HEK293T (cell line): ENCODE measurements around the gene ITGB7.
A peak's percentile ranks its signal among the peaks of the same experiment; 100 is the strongest.

Experiments used
- CTCF ChIA-PET: fragments of 350-600 bp; formaldehyde crosslinking; extraction: SDS; loops from one replicate; lab custom pipeline; 2021; ENCODE audit warnings: antibody characterized with exemption, inconsistent platforms; lab: Yijun Ruan, JAX
- POLR2A ChIA-PET: fragments of 350-600 bp; formaldehyde crosslinking; extraction: SDS; loops from one replicate; lab custom pipeline; 2020; ENCODE audit warnings: antibody characterized with exemption, inconsistent platforms; lab: Yijun Ruan, JAX
- DNase-seq: peaks from one replicate; pipeline ENCODE4 v3.0.0; 2012; ENCODE audit warnings: mixed read lengths; ENCODE audit errors: extremely low spot score
- ARNT ChIP-seq: fragments of 450-650 bp; IDR thresholded peaks from 2 replicates; pipeline ENCODE4 v1.6.1; 2017; ENCODE audit warnings: mild to moderate bottlenecking
- BHLHE40 ChIP-seq: fragments of 450-650 bp; IDR thresholded peaks from 2 replicates; pipeline ENCODE4 v1.6.1; 2016; ENCODE audit warnings: mild to moderate bottlenecking, moderate library complexity, borderline replicate concordance
- CTBP1 ChIP-seq: fragments of 450-650 bp; IDR thresholded peaks from 2 replicates; pipeline ENCODE4 v1.6.1; 2016; ENCODE audit warnings: borderline replicate concordance
- ELF4 ChIP-seq: fragments of 450-650 bp; IDR thresholded peaks from 2 replicates; pipeline ENCODE4 v1.6.1; 2017; ENCODE audit warnings: antibody characterized with exemption
- FOXA1 ChIP-seq: fragments of 450-650 bp; IDR thresholded peaks from 2 replicates; pipeline ENCODE4 v1.6.1; 2016; ENCODE audit warnings: mild to moderate bottlenecking
- FOXK2 ChIP-seq: fragments of 450-650 bp; IDR thresholded peaks from 2 replicates; pipeline ENCODE4 v1.6.1; 2016; ENCODE audit warnings: mild to moderate bottlenecking
- FOXM1 ChIP-seq: fragments of 450-650 bp; IDR thresholded peaks from 2 replicates; pipeline ENCODE4 v1.6.1; 2017; ENCODE audit warnings: mild to moderate bottlenecking, borderline replicate concordance
- HDGF ChIP-seq: fragments of 450-650 bp; IDR thresholded peaks from 2 replicates; pipeline ENCODE4 v1.6.1; 2017; ENCODE audit warnings: antibody characterized with exemption, borderline replicate concordance
- L3MBTL2 ChIP-seq: fragments of 450-650 bp; conservative IDR thresholded peaks from 2 replicates; pipeline ENCODE4 v1.6.1; 2016; ENCODE audit warnings: mild to moderate bottlenecking
- LEF1 ChIP-seq: fragments of 450-650 bp; IDR thresholded peaks from 2 replicates; pipeline ENCODE4 v1.6.1; 2017; ENCODE audit warnings: mild to moderate bottlenecking, borderline replicate concordance
- NFRKB ChIP-seq: fragments of 450-650 bp; IDR thresholded peaks from 2 replicates; pipeline ENCODE4 v1.6.1; 2016; ENCODE audit warnings: mild to moderate bottlenecking, moderate library complexity
- SP1 ChIP-seq: fragments of 450-650 bp; IDR thresholded peaks from 2 replicates; pipeline ENCODE4 v1.6.1; 2017
- SUZ12 ChIP-seq: fragments of 450-650 bp; IDR thresholded peaks from 2 replicates; pipeline ENCODE4 v1.6.1; 2016; ENCODE audit warnings: mild to moderate bottlenecking
- TARDBP ChIP-seq: fragments of 450-650 bp; IDR thresholded peaks from 2 replicates; pipeline ENCODE4 v1.6.1; 2016
- ZNF384 ChIP-seq: fragments of 450-650 bp; IDR thresholded peaks from 2 replicates; pipeline ENCODE4 v1.6.1; 2016
- TF ChIP-seq, protein P1 (sequence below): fragments of 450-650 bp; IDR thresholded peaks from 2 replicates; pipeline ENCODE4 v1.6.1; 2016

Gene ITGB7

DNA sequence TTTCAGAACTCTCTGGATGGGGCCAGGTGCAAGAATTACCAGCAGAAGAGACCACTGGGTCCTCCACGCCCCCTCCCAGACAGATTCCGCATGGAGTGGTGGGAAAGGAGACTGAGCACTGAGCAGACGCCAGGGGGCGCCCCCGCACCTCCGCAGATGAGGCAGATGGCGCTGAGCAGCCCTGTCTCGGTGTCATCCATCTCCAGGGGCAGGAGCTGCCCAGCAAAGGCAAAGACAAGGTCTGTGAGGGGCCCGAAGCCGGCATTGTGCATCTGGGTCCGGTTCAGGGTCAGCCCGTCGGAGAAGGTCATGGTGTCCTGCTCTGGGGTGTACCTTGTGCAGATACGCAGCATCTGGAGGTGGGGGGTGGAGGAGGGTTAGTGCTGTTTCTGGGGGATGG is 6.3 kb upstream of the ITGB7 start:
- POLR2A ChIA-PET: interaction anchor here (1.0 to 2.3 kb wide), 4 partner anchors 39 to 107 kb away, joined by 6 to 20 read pairs (median 10); partner anchors contain the start of genes ESPL1 and PFDN5

GRCh38 chr12:53212931-53213330 is 5.9 kb upstream of the ITGB7 start:
- ChIA-PET POLR2A (interaction anchor here (2.3 kb wide), 1 partner anchor 55 kb away, joined by 20 read pairs; the partner anchor contains the start of gene ESPL1), CTCF (interaction anchor here (0.8 to 5.0 kb wide), 12 partner anchors 20 to 296 kb away, joined by 3 to 70 read pairs (median 4); partner anchors contain the start of genes AAAS and ESPL1)
- TF ChIP-seq, protein P1, sequence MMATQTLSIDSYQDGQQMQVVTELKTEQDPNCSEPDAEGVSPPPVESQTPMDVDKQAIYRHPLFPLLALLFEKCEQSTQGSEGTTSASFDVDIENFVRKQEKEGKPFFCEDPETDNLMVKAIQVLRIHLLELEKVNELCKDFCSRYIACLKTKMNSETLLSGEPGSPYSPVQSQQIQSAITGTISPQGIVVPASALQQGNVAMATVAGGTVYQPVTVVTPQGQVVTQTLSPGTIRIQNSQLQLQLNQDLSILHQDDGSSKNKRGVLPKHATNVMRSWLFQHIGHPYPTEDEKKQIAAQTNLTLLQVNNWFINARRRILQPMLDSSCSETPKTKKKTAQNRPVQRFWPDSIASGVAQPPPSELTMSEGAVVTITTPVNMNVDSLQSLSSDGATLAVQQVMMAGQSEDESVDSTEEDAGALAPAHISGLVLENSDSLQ: no peak
- TF ChIP-seq FOXK2: no peak
- TF ChIP-seq NFRKB: no peak
- TF ChIP-seq ZNF384: no peak
- TF ChIP-seq TARDBP: no peak
- no peak for TF ChIP-seq ARNT
- no peak for TF ChIP-seq LEF1
- no peak for TF ChIP-seq SUZ12
- no peak for TF ChIP-seq FOXM1
- no peak for TF ChIP-seq CTBP1
- no peak for TF ChIP-seq BHLHE40
- no peak for TF ChIP-seq HDGF
- TF ChIP-seq L3MBTL2: no peak
- TF ChIP-seq ELF4: no peak
- no peak for TF ChIP-seq FOXA1
- TF ChIP-seq SP1: no peak
- DNase-seq: no peak

More for the DNA sequence above, 6.3 kb upstream of the ITGB7 start:
- TF ChIP-seq SUZ12: no peak
- TF ChIP-seq, protein P1: peak; percentile 59
- CTCF ChIA-PET: interaction anchor here (0.6 to 5.0 kb wide), 23 partner anchors 20 to 295 kb away, joined by 3 to 70 read pairs (median 5); partner anchors contain the start of genes AAAS, ESPL1 and PFDN5
- DNase-seq: peak; percentile 88

- ChIA-PET CTCF (interaction anchor here (0.6 to 5.0 kb wide), 19 partner anchors 10 to 110 kb away, joined by 3 to 70 read pairs (median 4); partner anchors contain the start of genes AAAS, CSAD, ESPL1 and PFDN5), POLR2A (interaction anchor here (0.7 to 1.4 kb wide), 6 partner anchors 13 to 229 kb away, joined by 3 to 7 read pairs (median 4); partner anchors contain the start of genes CSAD, ESPL1 and ZNF740)
- DNase-seq: peak; percentile 41
- TF ChIP-seq SUZ12 (no peak), ARNT (no peak), HDGF (no peak), ELF4 (no peak), TARDBP (no peak), NFRKB (no peak)
- TF ChIP-seq, protein P1: no peak
Observed at GRCh38 chr12:53211476-53212381, 4.7 kb upstream of the ITGB7 start.

DNA sequence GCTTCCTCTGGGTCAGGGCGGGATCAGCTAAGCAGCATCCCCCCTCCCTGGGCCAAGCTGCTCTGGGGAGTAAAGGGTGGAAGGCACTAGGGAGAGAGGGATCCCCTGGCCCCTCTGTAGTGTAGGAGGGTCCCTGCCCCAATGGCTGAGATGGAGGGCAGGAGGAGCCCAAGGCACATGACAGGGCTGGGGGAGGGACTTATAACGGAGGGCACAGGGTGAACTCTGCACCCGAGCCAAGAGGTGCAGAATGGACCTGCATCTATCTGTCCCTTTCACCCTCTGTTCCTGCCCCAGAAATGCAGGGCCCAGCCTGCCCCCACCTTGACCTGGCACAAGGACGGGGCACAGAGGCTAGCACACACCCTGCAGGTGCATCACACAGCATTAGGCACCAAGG is 3.8 kb upstream of the ITGB7 start:
- ChIA-PET POLR2A (interaction anchor here (1.0 to 1.4 kb wide), 6 partner anchors 12 to 111 kb away, joined by 3 to 5 read pairs (median 3); partner anchors contain the start of genes AAAS, CSAD and ZNF740), CTCF (interaction anchor here (1.0 to 5.0 kb wide), 9 partner anchors 31 to 111 kb away, joined by 3 to 70 read pairs (median 6); partner anchors contain the start of genes AAAS, ESPL1 and PFDN5)
- TF ChIP-seq NFRKB (no peak), HDGF (no peak), ELF4 (no peak), L3MBTL2 (no peak), FOXM1 (no peak), BHLHE40 (no peak), ARNT (no peak)
- TF ChIP-seq, protein P1: no peak
- no peak for DNase-seq

DNA sequence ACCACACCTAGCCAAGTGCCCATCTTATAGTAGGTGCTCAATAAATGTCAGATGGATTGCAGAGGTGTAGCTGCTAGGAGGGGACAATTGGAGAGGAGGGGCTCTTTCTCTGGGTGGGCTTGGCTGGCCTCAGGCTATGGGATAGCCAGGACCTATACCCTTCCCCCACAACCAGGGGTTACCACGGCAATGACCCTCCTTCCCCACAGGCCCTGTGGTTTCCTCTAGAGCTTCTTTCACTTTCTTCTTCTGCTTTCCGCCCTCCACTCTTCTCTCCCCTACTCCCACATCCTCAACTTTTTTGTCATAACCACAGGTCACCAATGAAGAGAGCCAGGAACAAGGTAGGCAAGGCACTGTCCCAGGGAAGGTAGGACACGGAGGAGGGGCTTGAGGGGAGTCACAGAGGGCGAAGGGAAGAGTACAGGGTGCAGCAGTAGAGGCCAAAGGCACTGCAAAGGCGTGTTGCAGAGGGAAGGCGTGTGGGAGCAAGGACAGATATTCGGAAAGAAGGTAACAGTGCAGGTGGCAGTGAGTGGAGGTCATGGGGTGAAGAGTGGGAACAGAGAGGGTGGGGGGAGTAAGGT is 1.9 kb upstream of the ITGB7 start:
- TF ChIP-seq ARNT (no peak), FOXK2 (no peak), FOXM1 (no peak), ZNF384 (no peak), SUZ12 (no peak), CTBP1 (no peak), NFRKB (no peak), SP1 (no peak), HDGF (no peak), FOXA1 (no peak), L3MBTL2 (no peak), BHLHE40 (no peak), LEF1 (no peak), TARDBP (no peak), ELF4 (no peak)
- TF ChIP-seq, protein P1: no peak
- ChIA-PET CTCF (no interaction called here), POLR2A (interaction anchor here (0.7 to 1.5 kb wide), 2 partner anchors 22 to 29 kb away, joined by 3 to 4 read pairs; partner anchors contain the start of genes CSAD and ZNF740)
- no peak for DNase-seq
